CD4-positive, alpha-beta T cell treated with Interleukin-4 for 4 hours (primary cell): ENCODE results near the gene CCDC40.
A peak's percentile ranks its signal among the peaks of the same experiment; 100 is the strongest.
"Not testable (repeated sequence)": the region's sequence is repeated elsewhere in the genome, so short reads cannot be mapped to it uniquely, and the experiment has no call there.

Source experiments
- DNase-seq: peaks from one replicate; pipeline ENCODE4 v3.0.0-alpha.2; 2020

The CCDC40 gene

GRCh38 chr17:80035937-80036714 lies at the start of gene CCDC40:
Gene CCDC40, plus strand, starts transcription at chr17:80036642. Its CDS starts 21 bp downstream, at chr17:80036663.
- DNase-seq: peak; percentile 81

GRCh38 chr17:79987187-79987934 lies 49.1 kb upstream of the CCDC40 start:
- DNase-seq: no peak

GRCh38 chr17:79987935-79988184 lies 48.6 kb upstream of the CCDC40 start:
- no peak for DNase-seq

GRCh38 chr17:79988185-79988971 lies 48.1 kb upstream of the CCDC40 start:
- DNase-seq: no peak

GRCh38 chr17:79989106-79989835 lies 47.2 kb upstream of the CCDC40 start:
- no peak for DNase-seq

- no peak for DNase-seq
Observed at GRCh38 chr17:79990051-79990592, 46.3 kb upstream of the CCDC40 start.

GRCh38 chr17:79990704-79991103 lies 45.7 kb upstream of the CCDC40 start:
- DNase-seq: no peak

- DNase-seq: peak; percentile 82
Observed at GRCh38 chr17:79991140-79991923, 45.1 kb upstream of the CCDC40 start.

GRCh38 chr17:79991924-79992648 lies 44.4 kb upstream of the CCDC40 start:
- DNase-seq: no peak

GRCh38 chr17:79992649-79993389 lies 43.6 kb upstream of the CCDC40 start:
- DNase-seq: no peak

- DNase-seq: no peak
Observed at GRCh38 chr17:79993390-79994227, 42.8 kb upstream of the CCDC40 start.

GRCh38 chr17:79994228-79994569 lies 42.2 kb upstream of the CCDC40 start:
- not testable (repeated sequence) for DNase-seq

- DNase-seq: no peak
Observed at GRCh38 chr17:79994602-79995001, 41.8 kb upstream of the CCDC40 start.

GRCh38 chr17:79995696-79996095 lies 40.7 kb upstream of the CCDC40 start:
- no peak for DNase-seq

GRCh38 chr17:79996291-79996690 lies 40.2 kb upstream of the CCDC40 start:
- DNase-seq: no peak

GRCh38 chr17:79997011-79997660 lies 39.3 kb upstream of the CCDC40 start:
- DNase-seq: peak; percentile 89

GRCh38 chr17:80000136-80000535 lies 36.3 kb upstream of the CCDC40 start:
- DNase-seq: no peak

GRCh38 chr17:80000981-80001775 lies 35.3 kb upstream of the CCDC40 start:
- no peak for DNase-seq
